Loucy (cell line): ENCODE data around the gene DMPK.

Source experiments
- H2AFZ ChIP-seq: fragments of 200-600 bp; sonication (generic); 2 replicates; pipeline ENCODE4 v1.6.0; 2016; ENCODE audit warnings: antibody characterized with exemption, mild to moderate bottlenecking, low read length, moderate library complexity
- H3F3A ChIP-seq: fragments of 200-600 bp; 2 replicates; pipeline ENCODE4 v1.6.0; 2016; ENCODE audit warnings: antibody characterized with exemption, low read depth, mild to moderate bottlenecking
- H3K27me3 ChIP-seq: fragments of 200-600 bp; sonication (generic); 2 replicates; pipeline ENCODE4 v1.6.1; 2014; ENCODE audit warnings: low read length, mild to moderate bottlenecking; ENCODE audit not compliant: insufficient read depth, poor library complexity, severe bottlenecking
- H3K36me3 ChIP-seq: fragments of 200-600 bp; sonication (generic); 2 replicates; pipeline ENCODE4 v1.6.1; 2016; ENCODE audit warnings: low read length; ENCODE audit not compliant: insufficient read depth
- H3K4me1 ChIP-seq: fragments of 200-600 bp; sonication (generic); 2 replicates; pipeline ENCODE4 v1.5.1; 2014; ENCODE audit warnings: low read length, mild to moderate bottlenecking; ENCODE audit not compliant: insufficient read depth, poor library complexity, severe bottlenecking
- H3K4me2 ChIP-seq: fragments of 200-600 bp; sonication (generic); 2 replicates; pipeline ENCODE4 v1.6.0; 2014; ENCODE audit warnings: antibody characterized with exemption, low read length, low read depth, mild to moderate bottlenecking; ENCODE audit not compliant: poor library complexity, severe bottlenecking
- H3K4me3 ChIP-seq: fragments of 200-600 bp; sonication (generic); 2 replicates; pipeline ENCODE4 v1.5.1; 2014; ENCODE audit warnings: low read length, mild to moderate bottlenecking, mixed read lengths; ENCODE audit not compliant: poor library complexity, severe bottlenecking
- H3K79me2 ChIP-seq: fragments of 200-600 bp; sonication (generic); 2 replicates; pipeline ENCODE4 v1.6.1; 2014; ENCODE audit warnings: low read length; ENCODE audit not compliant: insufficient read depth
- H3K9ac ChIP-seq: fragments of 200-600 bp; sonication (generic); 2 replicates; pipeline ENCODE4 v1.6.0; 2014; ENCODE audit warnings: mild to moderate bottlenecking, low read depth, low read length, moderate library complexity; ENCODE audit not compliant: poor library complexity, severe bottlenecking
- H3K9me2 ChIP-seq: fragments of 200-600 bp; sonication (generic); replicated peaks from 2 replicates; pipeline ENCODE4 v1.6.1; 2016; ENCODE audit warnings: low read depth, low read length, mixed read lengths
- H3K9me3 ChIP-seq: fragments of 200-600 bp; sonication (generic); 2 replicates; pipeline ENCODE4 v1.6.1; 2014; ENCODE audit warnings: mild to moderate bottlenecking, antibody characterized with exemption, low read length, low read depth; ENCODE audit not compliant: insufficient read depth
- H4K20me1 ChIP-seq: fragments of 200-600 bp; sonication (generic); 2 replicates; pipeline ENCODE4 v1.6.0; 2014; ENCODE audit warnings: antibody characterized with exemption, low read length, mild to moderate bottlenecking; ENCODE audit not compliant: insufficient read depth, poor library complexity, severe bottlenecking
- CTCF ChIP-seq: fragments of 200-600 bp; sonication (generic); conservative IDR thresholded peaks from 2 replicates; pipeline ENCODE4 v1.5.1; 2014; ENCODE audit warnings: mild to moderate bottlenecking, antibody characterized with exemption, low read length
- EZH2phosphoT487 ChIP-seq: fragments of 200-600 bp; IDR thresholded peaks from 2 replicates; pipeline ENCODE4 v1.6.1; 2018; ENCODE audit warnings: antibody characterized with exemption, mild to moderate bottlenecking, moderate library complexity, borderline replicate concordance

The DMPK gene

DNA sequence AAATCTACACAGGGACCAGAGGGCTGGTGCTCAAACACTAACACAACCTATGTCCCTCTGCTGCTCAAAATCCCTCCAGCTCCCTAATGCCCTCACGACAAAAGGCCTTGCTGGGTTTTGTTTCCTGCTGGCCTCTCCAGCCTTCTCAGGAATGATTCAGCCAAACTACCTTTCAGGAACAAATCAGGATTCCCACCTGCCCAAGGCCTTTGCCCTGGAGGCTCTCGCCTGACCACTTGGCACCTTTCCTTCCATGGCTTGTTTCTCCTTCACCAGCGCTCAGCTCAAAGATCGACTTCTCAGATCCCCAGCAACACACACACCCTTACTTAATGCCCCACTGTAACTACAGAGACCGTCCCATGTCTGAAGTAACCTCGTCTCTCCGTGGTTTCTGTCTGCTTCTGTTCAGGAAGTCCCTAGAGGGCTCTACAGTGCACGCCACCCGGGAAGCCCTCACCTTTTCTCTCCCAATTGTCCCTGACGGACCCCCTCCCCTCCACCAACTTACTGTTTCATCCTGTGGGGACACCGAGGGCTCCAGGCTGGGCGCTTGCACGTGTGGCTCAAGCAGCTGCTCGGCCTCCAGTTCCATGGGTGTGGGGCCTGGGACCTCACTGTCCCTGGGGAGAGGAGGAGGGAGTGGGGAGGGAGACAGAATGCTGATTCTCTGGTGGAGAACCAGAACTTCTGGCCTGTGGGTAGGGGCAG, 10.0 kb downstream of the DMPK start:
- no peak overlapping the region for H3K4me3 ChIP-seq

GRCh38 chr19:45771311-45771933, 10.9 kb downstream of the DMPK start:
- TF ChIP-seq CTCF (no peak), EZH2phosphoT487 (no peak)
- Histone ChIP-seq H3K4me2 (peak overlapping the region; percentile 98), H3K27me3 (no peaks in the 10 kb centered on the region), H3K4me1 (peaks cover 5% of the 10 kb centered on the region), H3K9me3 (no peaks in the 10 kb centered on the region), H3F3A (no peaks in the 10 kb centered on the region), H3K9ac (peak overlapping the region; percentile 60), H3K36me3 (no peaks in the 10 kb centered on the region), H3K79me2 (peaks cover 9% of the 10 kb centered on the region), H4K20me1 (no peaks in the 10 kb centered on the region), H2AFZ (no peak overlapping the region), H3K4me3 (peak overlapping the region; percentile 85), H3K9me2 (no peaks in the 10 kb centered on the region)

More for the DNA sequence above, 10.0 kb downstream of the DMPK start:
- H3K27me3 ChIP-seq = no peaks in the 10 kb centered on the region
- TF ChIP-seq EZH2phosphoT487 = no peak
- TF ChIP-seq CTCF = no peak
- H3K9me2 ChIP-seq = no peaks in the 10 kb centered on the region
- no peak overlapping the region for H3K4me2 ChIP-seq
- H3K9me3 ChIP-seq = no peaks in the 10 kb centered on the region
- H3K9ac ChIP-seq = no peak overlapping the region
- no peaks in the 10 kb centered on the region for H4K20me1 ChIP-seq
- H3K4me1 ChIP-seq = peaks cover 5% of the 10 kb centered on the region
- H3K36me3 ChIP-seq = no peaks in the 10 kb centered on the region
- no peaks in the 10 kb centered on the region for H3F3A ChIP-seq
- peaks cover 9% of the 10 kb centered on the region for H3K79me2 ChIP-seq
- H2AFZ ChIP-seq = no peak overlapping the region

GRCh38 chr19:45770192-45771101, 11.8 kb downstream of the DMPK start:
- no peaks in the 10 kb centered on the region for H4K20me1 ChIP-seq
- TF ChIP-seq EZH2phosphoT487 (no peak), CTCF (peak; percentile 81)
- H3K4me2 ChIP-seq = peak overlapping the region; percentile 98
- H3K9me3 ChIP-seq = no peaks in the 10 kb centered on the region
- no peaks in the 10 kb centered on the region for H3K36me3 ChIP-seq
- H3K9ac ChIP-seq = peak overlapping the region; percentile 79
- no peaks in the 10 kb centered on the region for H3K9me2 ChIP-seq
- peak overlapping the region; percentile 85 for H3K4me3 ChIP-seq
- peaks cover 9% of the 10 kb centered on the region for H3K79me2 ChIP-seq
- H2AFZ ChIP-seq = peak overlapping the region; percentile 71
- no peaks in the 10 kb centered on the region for H3F3A ChIP-seq
- peaks cover 5% of the 10 kb centered on the region for H3K4me1 ChIP-seq
- no peaks in the 10 kb centered on the region for H3K27me3 ChIP-seq
